Measurements from ENCODE around the gene GPD1L. TPM values are rescaled to one million over a fixed set of nuclear protein-coding genes. Genes with fewer than 3 reads are reported as not detected.

The GPD1L gene
- total and polyA plus RNA-seq, 2 of the 13 experiments (the other 11 are each of a cell fraction or from before 2014, with no cell fraction given) = 4.9 to 13.7 TPM

DNA sequence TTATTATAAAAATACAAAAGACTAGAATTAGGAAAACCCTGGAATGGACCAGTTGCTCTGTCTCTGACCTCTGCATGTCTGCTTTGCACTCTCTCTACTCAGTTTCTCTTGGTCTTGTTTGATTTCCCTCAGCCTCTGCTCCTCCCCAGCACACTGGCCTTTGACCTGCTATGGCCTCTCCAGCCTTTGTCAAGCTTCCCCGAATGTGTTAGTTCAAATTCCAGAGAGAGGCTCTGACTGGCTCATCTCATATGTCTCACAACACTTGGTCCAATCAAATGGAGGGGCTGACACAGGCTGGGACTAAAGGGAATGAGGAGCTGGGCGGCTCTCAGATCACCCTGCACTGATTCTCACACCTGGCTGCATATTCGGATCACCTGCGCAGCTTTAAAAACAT lies 79.7 kb downstream of the GPD1L start (continued):
- TF ChIP-seq PITX1 (CRISPR knock-in tag; IDR thresholded peaks at IDR 0.05) (no peak; the same call in 1 of the 2 replicates), ZNF747 (CRISPR knock-in tag; IDR thresholded peaks at IDR 0.05; ENCODE audit: borderline replicate concordance) (0 out of 2 replicates have a peak, but pooled peaks have one; percentile 35), HNRNPK (IDR thresholded peaks at IDR 0.05; ENCODE audit: low read depth, low read length, poor library complexity, severe bottlenecking) (no peak), ZNF703 (CRISPR knock-in tag; IDR thresholded peaks at IDR 0.05; ENCODE audit: borderline replicate concordance) (no peak), EHMT2 (IDR thresholded peaks at IDR 0.05; ENCODE audit: borderline replicate concordance, low read depth, low read length) (peak; percentile 77; the same call in 1 of the 2 replicates), SALL1 (CRISPR knock-in tag; IDR thresholded peaks at IDR 0.05) (peak; percentile 74), HNF4G (IDR thresholded peaks at IDR 0.05; ENCODE audit: borderline replicate concordance, low read depth, low read length) (peak; percentile 72), HNF4G (CRISPR knock-in tag; IDR thresholded peaks at IDR 0.05; ENCODE audit: borderline replicate concordance, low read depth) (no peak), ZNF329 (CRISPR knock-in tag; IDR thresholded peaks at IDR 0.05; ENCODE audit: low read depth) (no peak), ESRRA (CRISPR knock-in tag; IDR thresholded peaks at IDR 0.05; ENCODE audit: low read depth) (0 out of 2 replicates have a peak, but pooled peaks have one; percentile 22), SP2 (CRISPR knock-in tag; IDR thresholded peaks at IDR 0.05) (peak; percentile 79), NONO (IDR thresholded peaks at IDR 0.05) (no peak), NONO (CRISPR knock-in tag; conservative IDR thresholded peaks at IDR 0.05) (0 out of 2 replicates have a peak, but pooled peaks have one; percentile 31), HNF4A (CRISPR knock-in tag; IDR thresholded peaks at IDR 0.05) (peak; percentile 86), RARA (CRISPR knock-in tag; IDR thresholded peaks at IDR 0.05) (peak; percentile 87), ZNF235 (CRISPR knock-in tag; IDR thresholded peaks at IDR 0.05; ENCODE audit: borderline replicate concordance) (no peak), ZFX (CRISPR knock-in tag; IDR thresholded peaks at IDR 0.05; ENCODE audit: low read depth) (peak; percentile 21; the same call in 1 of the 2 replicates), TARDBP (CRISPR knock-in tag; IDR thresholded peaks at IDR 0.05) (peak; percentile 77; the same call in 1 of the 2 replicates), ZFP1 (CRISPR knock-in tag; IDR thresholded peaks at IDR 0.05) (no peak)
- TF ChIP-seq, protein P1, sequence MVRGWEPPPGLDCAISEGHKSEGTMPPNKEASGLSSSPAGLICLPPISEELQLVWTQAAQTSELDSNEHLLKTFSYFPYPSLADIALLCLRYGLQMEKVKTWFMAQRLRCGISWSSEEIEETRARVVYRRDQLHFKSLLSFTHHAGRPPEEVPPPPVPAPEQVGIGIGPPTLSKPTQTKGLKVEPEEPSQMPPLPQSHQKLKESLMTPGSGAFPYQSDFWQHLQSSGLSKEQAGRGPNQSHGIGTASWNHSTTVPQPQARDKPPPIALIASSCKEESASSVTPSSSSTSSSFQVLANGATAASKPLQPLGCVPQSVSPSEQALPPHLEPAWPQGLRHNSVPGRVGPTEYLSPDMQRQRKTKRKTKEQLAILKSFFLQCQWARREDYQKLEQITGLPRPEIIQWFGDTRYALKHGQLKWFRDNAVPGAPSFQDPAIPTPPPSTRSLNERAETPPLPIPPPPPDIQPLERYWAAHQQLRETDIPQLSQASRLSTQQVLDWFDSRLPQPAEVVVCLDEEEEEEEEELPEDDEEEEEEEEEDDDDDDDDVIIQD (CRISPR knock-in tag; IDR thresholded peaks at IDR 0.05; ENCODE audit: low read depth) = peak; percentile 100
- TF ChIP-seq, protein P2, sequence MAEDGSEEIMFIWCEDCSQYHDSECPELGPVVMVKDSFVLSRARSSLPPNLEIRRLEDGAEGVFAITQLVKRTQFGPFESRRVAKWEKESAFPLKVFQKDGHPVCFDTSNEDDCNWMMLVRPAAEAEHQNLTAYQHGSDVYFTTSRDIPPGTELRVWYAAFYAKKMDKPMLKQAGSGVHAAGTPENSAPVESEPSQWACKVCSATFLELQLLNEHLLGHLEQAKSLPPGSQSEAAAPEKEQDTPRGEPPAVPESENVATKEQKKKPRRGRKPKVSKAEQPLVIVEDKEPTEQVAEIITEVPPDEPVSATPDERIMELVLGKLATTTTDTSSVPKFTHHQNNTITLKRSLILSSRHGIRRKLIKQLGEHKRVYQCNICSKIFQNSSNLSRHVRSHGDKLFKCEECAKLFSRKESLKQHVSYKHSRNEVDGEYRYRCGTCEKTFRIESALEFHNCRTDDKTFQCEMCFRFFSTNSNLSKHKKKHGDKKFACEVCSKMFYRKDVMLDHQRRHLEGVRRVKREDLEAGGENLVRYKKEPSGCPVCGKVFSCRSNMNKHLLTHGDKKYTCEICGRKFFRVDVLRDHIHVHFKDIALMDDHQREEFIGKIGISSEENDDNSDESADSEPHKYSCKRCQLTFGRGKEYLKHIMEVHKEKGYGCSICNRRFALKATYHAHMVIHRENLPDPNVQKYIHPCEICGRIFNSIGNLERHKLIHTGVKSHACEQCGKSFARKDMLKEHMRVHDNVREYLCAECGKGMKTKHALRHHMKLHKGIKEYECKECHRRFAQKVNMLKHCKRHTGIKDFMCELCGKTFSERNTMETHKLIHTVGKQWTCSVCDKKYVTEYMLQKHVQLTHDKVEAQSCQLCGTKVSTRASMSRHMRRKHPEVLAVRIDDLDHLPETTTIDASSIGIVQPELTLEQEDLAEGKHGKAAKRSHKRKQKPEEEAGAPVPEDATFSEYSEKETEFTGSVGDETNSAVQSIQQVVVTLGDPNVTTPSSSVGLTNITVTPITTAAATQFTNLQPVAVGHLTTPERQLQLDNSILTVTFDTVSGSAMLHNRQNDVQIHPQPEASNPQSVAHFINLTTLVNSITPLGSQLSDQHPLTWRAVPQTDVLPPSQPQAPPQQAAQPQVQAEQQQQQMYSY (CRISPR knock-in tag; IDR thresholded peaks at IDR 0.05) = peak; percentile 52; the same call in 1 of the 2 replicates
- TF ChIP-seq, protein P3, sequence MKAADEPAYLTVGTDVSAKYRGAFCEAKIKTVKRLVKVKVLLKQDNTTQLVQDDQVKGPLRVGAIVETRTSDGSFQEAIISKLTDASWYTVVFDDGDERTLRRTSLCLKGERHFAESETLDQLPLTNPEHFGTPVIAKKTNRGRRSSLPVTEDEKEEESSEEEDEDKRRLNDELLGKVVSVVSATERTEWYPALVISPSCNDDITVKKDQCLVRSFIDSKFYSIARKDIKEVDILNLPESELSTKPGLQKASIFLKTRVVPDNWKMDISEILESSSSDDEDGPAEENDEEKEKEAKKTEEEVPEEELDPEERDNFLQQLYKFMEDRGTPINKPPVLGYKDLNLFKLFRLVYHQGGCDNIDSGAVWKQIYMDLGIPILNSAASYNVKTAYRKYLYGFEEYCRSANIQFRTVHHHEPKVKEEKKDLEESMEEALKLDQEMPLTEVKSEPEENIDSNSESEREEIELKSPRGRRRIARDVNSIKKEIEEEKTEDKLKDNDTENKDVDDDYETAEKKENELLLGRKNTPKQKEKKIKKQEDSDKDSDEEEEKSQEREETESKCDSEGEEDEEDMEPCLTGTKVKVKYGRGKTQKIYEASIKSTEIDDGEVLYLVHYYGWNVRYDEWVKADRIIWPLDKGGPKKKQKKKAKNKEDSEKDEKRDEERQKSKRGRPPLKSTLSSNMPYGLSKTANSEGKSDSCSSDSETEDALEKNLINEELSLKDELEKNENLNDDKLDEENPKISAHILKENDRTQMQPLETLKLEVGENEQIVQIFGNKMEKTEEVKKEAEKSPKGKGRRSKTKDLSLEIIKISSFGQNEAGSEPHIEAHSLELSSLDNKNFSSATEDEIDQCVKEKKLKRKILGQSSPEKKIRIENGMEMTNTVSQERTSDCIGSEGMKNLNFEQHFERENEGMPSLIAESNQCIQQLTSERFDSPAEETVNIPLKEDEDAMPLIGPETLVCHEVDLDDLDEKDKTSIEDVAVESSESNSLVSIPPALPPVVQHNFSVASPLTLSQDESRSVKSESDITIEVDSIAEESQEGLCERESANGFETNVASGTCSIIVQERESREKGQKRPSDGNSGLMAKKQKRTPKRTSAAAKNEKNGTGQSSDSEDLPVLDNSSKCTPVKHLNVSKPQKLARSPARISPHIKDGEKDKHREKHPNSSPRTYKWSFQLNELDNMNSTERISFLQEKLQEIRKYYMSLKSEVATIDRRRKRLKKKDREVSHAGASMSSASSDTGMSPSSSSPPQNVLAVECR (CRISPR knock-in tag; IDR thresholded peaks at IDR 0.05; ENCODE audit: borderline replicate concordance) = peak; percentile 51; the same call in 1 of the 2 replicates
